A549 (cell line): Measurements from ENCODE around the gene ENHO.

ENCODE experiments used
- CTCF ChIP-seq: fragments of >200 bp; sonication (Bioruptor Twin); formaldehyde crosslinking; IDR thresholded peaks from 3 replicates; pipeline ENCODE4 v1.5.1; 2016
- EP300 ChIP-seq, 2 experiments: fragments of >200 bp; sonication (Bioruptor Twin); formaldehyde crosslinking; IDR thresholded peaks; 2 replicates in 1 of 2; 3 replicates in 1 of 2; pipeline ENCODE4 v1.6.1; 2016 to 2017
- KDM5A ChIP-seq: fragments of 200-600 bp; sonication (generic); IDR thresholded peaks from 2 replicates; pipeline ENCODE4 v1.6.1; 2016; ENCODE audit warnings: antibody characterized with exemption, mild to moderate bottlenecking
- POLR2AphosphoS2 ChIP-seq: conservative IDR thresholded peaks from 2 replicates; pipeline ENCODE4 v1.6.1; 2012; ENCODE audit warnings: low read length, improper control_type of control experiment, inconsistent platforms
- RFX5 ChIP-seq: fragments of 450-650 bp; IDR thresholded peaks from 2 replicates; pipeline ENCODE4 v1.7.1; 2014; ENCODE audit warnings: antibody characterized with exemption, mild to moderate bottlenecking, moderate library complexity
- SMC3 ChIP-seq: fragments of >200 bp; sonication (Bioruptor Twin); formaldehyde crosslinking; IDR thresholded peaks from 3 replicates; pipeline ENCODE4 v1.6.1; 2018; ENCODE audit warnings: inconsistent platforms

- TF ChIP-seq EP300 (IDR thresholded peaks at IDR 0.05), result no peak
- no peak for TF ChIP-seq CTCF
- TF ChIP-seq RFX5, result no peak
- TF ChIP-seq KDM5A, result no peak
- TF ChIP-seq SMC3, result no peak
- TF ChIP-seq POLR2AphosphoS2, result no peak
These were observed 26.6 kb downstream of the ENHO start for GRCh38 chr9:34496149-34496712.
